Measurements from ENCODE around the gene SLC6A9. TPM values are rescaled to one million over a fixed set of nuclear protein-coding genes. Genes with fewer than 3 reads are reported as not detected.

SLC6A9 gene
- total RNA-seq, 3 donors from 2014 or later (not counting 1 experiment from before 2014, with no cell fraction given), result 0.29 to 0.55 TPM; not detected in 1

DNA sequence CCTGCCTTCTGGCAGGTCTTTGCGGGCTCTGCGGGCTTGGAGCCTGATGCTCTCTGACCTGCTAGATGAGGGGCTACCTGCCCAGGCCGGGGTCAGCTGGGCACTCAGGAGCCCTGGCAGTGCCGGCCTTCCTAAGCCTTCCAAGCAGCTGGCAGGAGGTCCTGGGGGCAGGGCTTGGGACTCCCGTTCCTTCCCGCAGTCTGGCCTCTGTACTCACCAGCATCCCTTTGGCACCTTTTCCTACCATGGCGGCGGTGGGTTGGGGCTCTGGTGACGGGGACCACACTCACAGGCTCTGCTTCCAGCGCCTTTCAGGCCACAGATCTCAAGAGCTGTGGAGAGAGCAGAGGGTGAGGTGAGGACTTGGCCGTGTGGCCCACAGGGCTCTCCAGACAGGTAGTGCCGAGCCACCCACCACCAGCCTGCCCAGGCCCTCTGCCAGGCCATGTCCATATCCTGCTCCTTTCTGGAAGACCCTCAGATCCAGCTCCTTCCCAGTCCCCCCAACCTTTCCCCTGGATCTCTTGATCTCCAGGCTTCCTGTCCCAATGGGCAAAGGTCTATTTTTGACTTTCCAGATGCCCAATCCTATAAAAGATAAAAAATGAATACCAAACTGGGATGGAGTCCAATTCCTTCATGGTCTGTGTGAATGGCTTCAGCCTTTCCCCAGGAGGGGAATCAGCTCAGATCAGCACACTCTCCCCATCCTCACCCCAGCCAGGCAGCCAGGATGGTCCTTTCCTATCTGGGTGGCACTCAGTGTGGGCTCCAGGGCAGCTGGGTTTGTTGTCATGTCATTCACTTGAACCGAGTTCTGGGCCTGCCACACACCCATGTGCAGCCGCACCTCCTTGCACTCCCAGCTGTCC lies 7.0 kb downstream of the SLC6A9 start:
- no peaks in the 10 kb centered on the region for H3K9me3 ChIP-seq (ENCODE audit: control insufficient read depth, insufficient read depth, low read length)
- H3K4me1 ChIP-seq (ENCODE audit: control insufficient read depth, insufficient read depth, low read length), result peaks cover 8% of the 10 kb centered on the region
- 92% methylated on average over 14 of the region's 14 CpGs for WGBS (ENCODE audit: insufficient coverage)
- Mint-ChIP-seq H3K27me3 (ENCODE audit: low read depth in 2 of 2) (no peaks in the 10 kb centered on the region), H3K27ac (no peak overlapping the region), H3K36me3 (no peaks in the 10 kb centered on the region), H3K4me3 (no peak overlapping the region), H3K9me3 (no peaks in the 10 kb centered on the region), H3K4me1 (peaks cover 2 to 5% of the 10 kb centered on the region in 2 donors)
- TF ChIP-seq, protein P1, sequence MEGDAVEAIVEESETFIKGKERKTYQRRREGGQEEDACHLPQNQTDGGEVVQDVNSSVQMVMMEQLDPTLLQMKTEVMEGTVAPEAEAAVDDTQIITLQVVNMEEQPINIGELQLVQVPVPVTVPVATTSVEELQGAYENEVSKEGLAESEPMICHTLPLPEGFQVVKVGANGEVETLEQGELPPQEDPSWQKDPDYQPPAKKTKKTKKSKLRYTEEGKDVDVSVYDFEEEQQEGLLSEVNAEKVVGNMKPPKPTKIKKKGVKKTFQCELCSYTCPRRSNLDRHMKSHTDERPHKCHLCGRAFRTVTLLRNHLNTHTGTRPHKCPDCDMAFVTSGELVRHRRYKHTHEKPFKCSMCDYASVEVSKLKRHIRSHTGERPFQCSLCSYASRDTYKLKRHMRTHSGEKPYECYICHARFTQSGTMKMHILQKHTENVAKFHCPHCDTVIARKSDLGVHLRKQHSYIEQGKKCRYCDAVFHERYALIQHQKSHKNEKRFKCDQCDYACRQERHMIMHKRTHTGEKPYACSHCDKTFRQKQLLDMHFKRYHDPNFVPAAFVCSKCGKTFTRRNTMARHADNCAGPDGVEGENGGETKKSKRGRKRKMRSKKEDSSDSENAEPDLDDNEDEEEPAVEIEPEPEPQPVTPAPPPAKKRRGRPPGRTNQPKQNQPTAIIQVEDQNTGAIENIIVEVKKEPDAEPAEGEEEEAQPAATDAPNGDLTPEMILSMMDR (IDR thresholded peaks at IDR 0.05), result no peak
- no peaks in the 10 kb centered on the region for H3K36me3 ChIP-seq (ENCODE audit: control insufficient read depth, insufficient read depth, low read length)
- no peak overlapping the region for H3K27ac ChIP-seq (ENCODE audit: low read length)
- DNase-seq (no peak), ATAC-seq (no peak)
- H3K27me3 ChIP-seq (ENCODE audit: control insufficient read depth, insufficient read depth, low read length), result no peaks in the 10 kb centered on the region
- no peak overlapping the region for H3K4me3 ChIP-seq (ENCODE audit: low read length)
- intact Hi-C loops (cut with micrococcal nuclease), result no loop called here

DNA sequence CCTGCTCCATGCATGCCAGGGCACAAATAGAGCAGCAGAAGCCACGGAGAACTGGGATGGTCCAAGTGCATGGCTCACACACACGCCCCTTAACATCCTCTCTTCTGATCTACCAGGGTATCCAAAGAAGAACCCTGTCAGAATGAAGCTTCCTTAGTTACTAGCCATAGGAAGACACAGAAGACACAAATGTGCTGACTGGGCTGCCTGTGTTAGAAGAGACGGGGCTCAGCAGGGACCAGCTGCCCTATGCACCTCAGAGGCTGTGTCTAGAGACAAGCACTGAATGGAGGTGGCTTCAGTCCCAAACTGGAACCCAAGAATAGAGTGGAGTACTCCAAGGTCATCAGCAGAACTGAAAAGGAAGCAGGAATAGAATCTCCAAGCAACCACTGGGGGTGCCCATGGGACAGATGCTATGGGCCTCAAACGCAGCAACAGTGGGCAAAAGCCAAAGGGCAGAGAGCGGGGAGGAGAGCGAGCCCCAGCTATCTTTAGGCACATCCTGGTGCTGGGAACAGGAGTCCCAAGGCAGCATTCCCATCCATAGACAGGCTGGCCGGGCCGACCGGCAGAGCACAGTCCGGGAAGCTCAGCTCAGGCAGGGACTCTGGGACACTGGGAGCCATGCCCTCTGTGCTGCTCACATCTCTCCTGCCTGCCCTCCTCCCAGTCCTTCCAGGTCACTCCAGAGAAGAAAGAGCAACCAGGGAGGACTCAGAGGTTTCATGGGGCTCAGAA lies 9.5 kb downstream of the SLC6A9 start:
- Histone ChIP-seq H3K27me3 (ENCODE audit: control insufficient read depth, insufficient read depth, low read length) (no peaks in the 10 kb centered on the region), H3K4me3 (ENCODE audit: low read length) (no peak overlapping the region), H3K4me1 (ENCODE audit: control insufficient read depth, insufficient read depth, low read length) (peaks cover 3% of the 10 kb centered on the region), H3K9me3 (ENCODE audit: control insufficient read depth, insufficient read depth, low read length) (no peaks in the 10 kb centered on the region), H3K27ac (ENCODE audit: low read length) (no peak overlapping the region), H3K36me3 (ENCODE audit: control insufficient read depth, insufficient read depth, low read length) (no peaks in the 10 kb centered on the region)
- WGBS (ENCODE audit: insufficient coverage), result 92% methylated on average over 10 of the region's 10 CpGs
- Mint-ChIP-seq H3K9me3 (no peaks in the 10 kb centered on the region), H3K27ac (no peak overlapping the region), H3K4me1 (no peaks in the 10 kb centered on the region), H3K4me3 (no peak overlapping the region), H3K27me3 (ENCODE audit: low read depth in 2 of 2) (no peaks in the 10 kb centered on the region), H3K36me3 (no peaks in the 10 kb centered on the region)
- DNase-seq (no peak), ATAC-seq (no peak)
- intact Hi-C loops (cut with micrococcal nuclease), result no loop called here
- TF ChIP-seq, protein P1 (IDR thresholded peaks at IDR 0.05), result no peak

DNA sequence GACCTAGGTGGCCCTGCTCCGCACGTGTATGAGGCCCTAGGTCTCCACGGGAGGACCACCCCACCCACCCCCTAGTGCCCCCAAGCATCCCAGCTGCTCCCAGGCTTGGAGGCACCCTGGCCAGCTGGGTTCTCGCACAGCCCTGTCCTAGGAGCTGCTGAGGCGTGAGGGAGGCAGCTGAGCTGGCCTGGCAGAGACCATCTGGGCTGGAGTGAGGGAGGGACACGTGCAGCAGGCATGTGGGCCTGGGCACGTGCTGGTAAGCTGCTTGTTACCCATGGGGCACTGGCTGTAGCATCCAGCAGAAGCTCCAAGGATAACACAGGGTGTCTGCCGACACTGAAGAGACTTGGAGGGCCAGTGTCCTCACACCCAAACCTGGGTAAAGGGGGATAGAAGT lies 10.1 kb downstream of the SLC6A9 start:
- intact Hi-C loops (cut with micrococcal nuclease), result no loop called here
- no peaks in the 10 kb centered on the region for H3K4me1 Mint-ChIP-seq
- no peaks in the 10 kb centered on the region for H3K9me3 ChIP-seq (ENCODE audit: control insufficient read depth, insufficient read depth, low read length)
- H3K4me1 ChIP-seq (ENCODE audit: control insufficient read depth, insufficient read depth, low read length), result peaks cover 3% of the 10 kb centered on the region
- no peaks in the 10 kb centered on the region for H3K27me3 Mint-ChIP-seq (ENCODE audit: low read depth in 2 of 2)
- H3K27me3 ChIP-seq (ENCODE audit: control insufficient read depth, insufficient read depth, low read length), result no peaks in the 10 kb centered on the region
- H3K9me3 Mint-ChIP-seq, result no peaks in the 10 kb centered on the region
- no peak overlapping the region for H3K4me3 Mint-ChIP-seq
- H3K27ac ChIP-seq (ENCODE audit: low read length), result no peak overlapping the region
- TF ChIP-seq, protein P1 (IDR thresholded peaks at IDR 0.05), result no peak
- H3K36me3 Mint-ChIP-seq, result no peaks in the 10 kb centered on the region
- DNase-seq (no peak), ATAC-seq (no peak)
- H3K4me3 ChIP-seq (ENCODE audit: low read length), result no peak overlapping the region
- no peaks in the 10 kb centered on the region for H3K36me3 ChIP-seq (ENCODE audit: control insufficient read depth, insufficient read depth, low read length)
- H3K27ac Mint-ChIP-seq, result no peak overlapping the region
- 91% methylated on average over 8 of the region's 8 CpGs for WGBS (ENCODE audit: insufficient coverage)
